GM10266 (cell line): Measurements from ENCODE around the gene ATXN10.
"Not testable (repeated sequence)": the region's sequence is repeated elsewhere in the genome, so short reads cannot be mapped to it uniquely, and the experiment has no call there.

Source experiments
- DNase-seq: peaks from one replicate; pipeline ENCODE4 v3.0.0; 2012; ENCODE audit errors: extremely low spot score
- TF ChIP-seq, protein P1 (sequence below): IDR thresholded peaks from 2 replicates; pipeline ENCODE4 v1.5.1; 2012; ENCODE audit warnings: mild to moderate bottlenecking, low read depth; ENCODE audit not compliant: control insufficient read depth, insufficient read depth; ENCODE audit errors: missing control alignments

The ATXN10 gene

DNA sequence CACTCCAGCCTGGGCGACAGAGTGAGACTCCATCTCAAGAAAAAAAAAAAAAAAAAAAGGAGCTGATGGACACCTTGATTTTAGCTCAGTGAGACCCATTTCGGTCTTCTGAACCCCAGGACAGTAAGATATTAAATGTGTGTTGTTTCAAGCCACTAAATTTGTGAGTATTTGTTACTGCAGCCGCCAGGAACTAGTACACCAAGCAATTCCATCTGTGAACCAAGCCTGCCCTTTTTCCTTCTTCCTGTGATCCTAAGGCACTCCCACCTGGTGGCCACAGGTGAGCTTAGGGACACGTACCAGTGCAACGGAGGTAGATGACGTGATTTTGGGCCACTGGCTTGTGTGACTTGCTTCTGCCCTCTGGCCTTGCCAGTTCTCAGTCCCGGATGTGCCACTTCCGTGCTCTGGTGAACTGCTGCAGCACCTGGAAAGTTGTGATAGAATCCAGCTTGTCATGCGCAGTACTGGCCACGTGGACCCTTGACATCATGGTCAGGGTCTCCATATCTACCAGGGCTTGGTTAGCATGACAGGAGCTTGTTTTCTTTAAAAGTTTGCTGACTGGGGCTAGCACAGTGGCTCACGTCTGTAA lies 19.6 kb upstream of the ATXN10 start:
- DNase-seq, result no peak
- TF ChIP-seq, protein P1, sequence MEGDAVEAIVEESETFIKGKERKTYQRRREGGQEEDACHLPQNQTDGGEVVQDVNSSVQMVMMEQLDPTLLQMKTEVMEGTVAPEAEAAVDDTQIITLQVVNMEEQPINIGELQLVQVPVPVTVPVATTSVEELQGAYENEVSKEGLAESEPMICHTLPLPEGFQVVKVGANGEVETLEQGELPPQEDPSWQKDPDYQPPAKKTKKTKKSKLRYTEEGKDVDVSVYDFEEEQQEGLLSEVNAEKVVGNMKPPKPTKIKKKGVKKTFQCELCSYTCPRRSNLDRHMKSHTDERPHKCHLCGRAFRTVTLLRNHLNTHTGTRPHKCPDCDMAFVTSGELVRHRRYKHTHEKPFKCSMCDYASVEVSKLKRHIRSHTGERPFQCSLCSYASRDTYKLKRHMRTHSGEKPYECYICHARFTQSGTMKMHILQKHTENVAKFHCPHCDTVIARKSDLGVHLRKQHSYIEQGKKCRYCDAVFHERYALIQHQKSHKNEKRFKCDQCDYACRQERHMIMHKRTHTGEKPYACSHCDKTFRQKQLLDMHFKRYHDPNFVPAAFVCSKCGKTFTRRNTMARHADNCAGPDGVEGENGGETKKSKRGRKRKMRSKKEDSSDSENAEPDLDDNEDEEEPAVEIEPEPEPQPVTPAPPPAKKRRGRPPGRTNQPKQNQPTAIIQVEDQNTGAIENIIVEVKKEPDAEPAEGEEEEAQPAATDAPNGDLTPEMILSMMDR, result no peak

DNA sequence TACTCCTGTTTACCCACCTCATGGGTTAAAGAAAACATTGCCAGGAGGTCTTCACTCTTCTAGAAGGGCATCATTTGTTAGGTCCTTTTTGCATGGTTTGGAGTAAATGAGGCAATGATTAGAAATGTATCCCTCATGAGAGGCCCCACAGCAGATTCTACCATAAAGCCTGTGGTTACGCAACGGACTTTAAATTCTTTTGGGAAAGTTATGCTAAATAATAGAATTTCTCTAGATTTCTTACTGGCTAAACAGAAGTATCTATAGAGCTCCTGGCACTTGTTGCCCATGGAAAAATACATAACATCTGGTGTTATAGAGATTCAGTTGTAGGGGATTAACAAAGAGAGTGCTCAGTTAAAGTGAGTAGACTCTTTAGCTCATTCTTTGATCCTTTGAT lies 15.1 kb upstream of the ATXN10 start:
- no peak for DNase-seq
- TF ChIP-seq, protein P1, result no peak

DNA sequence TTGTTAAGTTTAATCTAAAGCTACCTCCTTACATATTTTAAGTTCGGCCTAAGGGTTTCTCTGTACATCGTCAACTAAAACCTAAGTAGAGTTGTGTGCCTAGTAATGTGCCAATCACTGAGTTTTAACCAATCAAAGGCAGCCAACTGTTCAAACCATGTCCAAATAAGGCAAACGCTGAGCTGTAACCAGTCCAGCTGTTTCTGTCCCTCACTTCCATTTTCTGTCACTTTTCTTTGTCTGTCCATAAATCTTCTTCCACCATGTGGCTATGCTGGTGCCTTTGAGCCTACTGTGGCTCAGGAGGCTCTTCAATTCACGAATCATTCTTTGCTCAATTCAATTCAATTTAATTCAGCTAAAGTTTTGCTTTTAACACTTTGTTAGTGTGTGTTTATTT lies 13.9 kb upstream of the ATXN10 start:
- DNase-seq, result no peak
- TF ChIP-seq, protein P1, result no peak

DNA sequence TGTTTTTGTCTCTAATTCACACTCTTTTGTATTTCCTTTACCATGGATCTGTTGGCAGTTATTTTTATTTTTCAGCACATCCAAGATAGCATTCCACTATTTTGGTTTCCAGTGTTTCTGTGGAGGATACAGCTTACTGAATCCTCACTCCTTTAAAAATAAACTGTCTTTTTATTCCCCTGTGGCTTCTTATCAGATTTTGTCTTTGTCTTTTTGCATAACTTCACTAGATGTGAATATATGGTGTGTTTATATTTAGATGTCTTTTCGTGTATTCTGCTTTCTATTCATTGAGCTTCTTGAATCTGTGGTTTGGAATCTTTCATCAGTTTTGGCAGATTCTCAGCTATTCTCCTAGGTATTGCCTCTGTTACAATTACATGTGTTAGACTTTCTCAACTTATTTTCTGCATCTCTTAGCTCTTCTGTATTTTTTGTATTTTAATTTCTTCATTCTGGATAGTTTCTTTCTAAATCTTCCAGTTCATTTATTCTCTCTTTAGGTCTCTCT lies 7.4 kb upstream of the ATXN10 start:
- TF ChIP-seq, protein P1, result no peak

DNA sequence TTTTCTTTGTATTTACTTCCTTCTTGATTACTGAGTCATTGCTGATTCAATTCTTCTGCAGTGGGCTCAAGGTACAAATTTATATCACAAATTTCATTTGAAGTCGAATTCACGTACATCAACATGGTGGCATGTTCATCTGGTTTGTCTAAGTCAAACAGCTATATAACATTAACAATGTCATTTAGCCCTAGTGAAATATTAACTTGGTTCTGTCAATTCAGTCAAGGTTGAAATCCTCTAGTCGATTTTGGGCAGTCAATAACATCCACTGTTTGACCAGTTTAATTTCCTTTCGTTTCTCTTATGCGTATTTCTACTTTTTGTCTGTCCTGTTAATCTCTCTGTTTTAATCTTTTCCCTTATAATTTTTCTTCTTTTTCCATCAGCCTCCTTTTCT lies 4.1 kb upstream of the ATXN10 start:
- TF ChIP-seq, protein P1, result no peak
- DNase-seq, result no peak

More for the DNA sequence above, 7.4 kb upstream of the ATXN10 start:
- DNase-seq, result no peak

DNA sequence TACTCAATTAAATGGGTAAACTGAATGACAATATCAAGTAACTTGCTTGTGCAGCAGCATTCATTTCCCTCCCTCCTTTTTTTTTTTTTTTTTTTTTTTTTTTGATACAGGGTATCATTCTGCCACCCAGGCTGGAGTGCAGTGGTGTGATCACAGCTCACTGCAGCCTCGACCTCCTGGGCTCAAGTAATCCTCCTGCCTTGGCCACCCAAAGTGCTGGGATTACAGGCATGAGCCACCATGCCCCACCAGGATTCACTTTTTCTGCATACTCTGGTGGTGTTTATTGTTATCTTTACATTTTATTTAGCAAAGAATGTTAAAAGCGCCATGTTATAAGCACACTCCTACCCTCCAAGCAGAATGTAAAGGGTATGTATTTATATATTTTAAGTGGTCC lies 1.3 kb upstream of the ATXN10 start:
- DNase-seq, result not testable (repeated sequence)

DNA sequence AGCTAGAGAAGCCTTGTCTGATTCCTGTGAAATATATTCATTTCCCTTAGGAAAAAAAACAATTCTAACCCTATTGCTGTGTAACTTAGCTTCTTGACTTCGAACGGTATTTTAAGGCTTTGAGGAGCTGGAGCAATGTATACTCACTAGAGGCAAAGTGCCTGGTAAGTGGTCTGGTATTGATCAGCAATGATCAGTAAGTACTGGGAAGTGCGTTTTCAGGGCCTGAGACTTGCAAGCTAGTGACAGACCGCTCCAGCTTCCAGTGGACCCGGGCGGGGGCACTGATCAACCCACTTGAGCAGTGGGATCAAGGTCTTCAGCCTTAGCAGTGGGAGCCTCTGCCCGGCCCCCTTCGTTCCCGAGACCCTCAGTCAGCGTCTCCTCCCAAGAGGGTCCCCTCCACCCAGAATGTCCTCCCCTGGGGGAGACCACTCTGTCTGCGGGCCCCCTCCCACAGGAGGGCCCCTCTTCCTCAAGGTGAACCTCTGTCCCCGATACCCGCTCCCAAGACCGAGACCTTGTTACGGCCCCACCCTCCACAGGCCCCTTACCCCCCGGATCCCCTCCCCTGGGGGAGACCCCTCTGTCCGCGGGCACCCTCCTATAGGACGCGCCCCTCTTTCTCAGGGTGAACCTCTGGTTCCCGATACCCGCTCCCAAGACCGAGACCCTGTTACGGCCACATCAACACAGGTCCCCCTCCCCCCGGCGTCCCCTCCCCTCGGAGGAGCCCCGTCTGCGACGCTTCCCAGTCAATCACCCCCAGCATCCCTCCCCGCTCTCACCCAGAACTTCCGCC lies 452 bp upstream of the ATXN10 start:
- no peak for DNase-seq
- TF ChIP-seq, protein P1, result no peak
